K562 (cell line): ENCODE data around the gene DSCAM. TPM values are rescaled to one million over a fixed set of nuclear protein-coding genes. Genes with fewer than 3 reads are reported as not detected.

Source experiments
- ATAC-seq: fragments of 200-7000 bp; cut with Tn5 transposase; 3 replicates; pipeline ENCODE4 v1.9.1; 2020; ENCODE audit warnings: moderate library complexity
- BruUV-seq: library from RNA; stranded (reverse); fragments of 400-500 nt; replicated peaks from 2 replicates; lab custom pipeline; 2021; lab: Mats Ljungman, UMichigan
- CTCF ChIA-PET: fragments of 300-600 bp; formaldehyde crosslinking; extraction: SDS; loops from one replicate; lab custom pipeline; 2021; ENCODE audit warnings: low intra/inter-chr PET ratio; lab: Yijun Ruan, JAX
- POLR2A ChIA-PET: fragments of 300-600, 350-650 bp; sonication (Branson Sonifier 250); formaldehyde crosslinking; extraction: SDS; loops from one replicate; lab custom pipeline; 2021; ENCODE audit warnings: antibody characterized with exemption, inconsistent platforms; lab: Yijun Ruan, JAX
- DNase-seq, 4 experiments: peaks; one replicate each; pipeline versions ENCODE4 v3.0.0 to v3.0.0-alpha.2; 2011 to 2018; ENCODE audit warnings: low spot score in 3 of 4, mixed read lengths in 3 of 4; ENCODE audit errors: extremely low read depth in 1 of 4
- FAIRE-seq: peaks from 2 replicates; lab custom pipeline; 2011; peaks lifted over from hg19 to GRCh38; lab: Jason Lieb, UNC
- H2AFZ ChIP-seq: 2 replicates; pipeline ENCODE4 v1.6.0; 2011; ENCODE audit warnings: low read depth, low read length, control low read depth, inconsistent platforms
- H3K27ac ChIP-seq: fragments of 200-600 bp; 3 replicates; pipeline ENCODE4 v1.8.0; 2011; ENCODE audit warnings: low read depth, mild to moderate bottlenecking, control low read depth, inconsistent platforms, low read length, moderate library complexity, mixed read lengths; ENCODE audit errors: extremely low read depth
- H3K27me3 ChIP-seq, 2 experiments: fragments of 300-600 bp in 1 of 2; 2 replicates in 1 of 2; 3 replicates in 1 of 2; pipeline versions ENCODE4 v1.6.0 to v1.8.0; 2011; ENCODE audit warnings: inconsistent platforms in 2 of 2, low read length in 2 of 2, mild to moderate bottlenecking in 1 of 2, mixed read lengths in 1 of 2, moderate library complexity in 1 of 2; ENCODE audit not compliant: control insufficient read depth in 2 of 2, insufficient read depth in 2 of 2
- H3K36me3 ChIP-seq: fragments of 300-600 bp; 3 replicates; pipeline ENCODE4 v1.8.0; 2011; ENCODE audit warnings: mild to moderate bottlenecking, low read length, inconsistent platforms; ENCODE audit not compliant: control insufficient read depth, insufficient read depth
- H3K4me1 ChIP-seq, 2 experiments: fragments of 200-600 bp in 1 of 2; replicated peaks in 1 of 2; 2 replicates in 1 of 2; 3 replicates in 1 of 2; pipeline versions ENCODE4 v1.5.1 to v1.8.0; 2011; ENCODE audit warnings: inconsistent platforms in 2 of 2, low read length in 2 of 2, mild to moderate bottlenecking in 1 of 2, mixed read lengths in 1 of 2, moderate library complexity in 1 of 2; ENCODE audit not compliant: control insufficient read depth in 2 of 2, insufficient read depth in 2 of 2
- H3K4me2 ChIP-seq: 2 replicates; pipeline ENCODE4 v1.6.1; 2011; ENCODE audit warnings: low read length, control low read depth, inconsistent platforms, mixed read lengths; ENCODE audit not compliant: insufficient read depth
- H3K4me3 ChIP-seq: fragments of 200-600 bp; sonication (generic), shearing (Covaris generic); 2 replicates; pipeline ENCODE4 v1.5.1; 2016; ENCODE audit warnings: control low read depth, inconsistent platforms
- H3K79me2 ChIP-seq: fragments of 200-600 bp; 3 replicates; pipeline ENCODE4 v1.8.0; 2011; ENCODE audit warnings: low read length, inconsistent platforms; ENCODE audit not compliant: control insufficient read depth, insufficient read depth
- H3K9ac ChIP-seq, 2 experiments: 2 replicates each; pipeline versions ENCODE4 v1.6.0 to v1.6.1; 2011; ENCODE audit warnings: low read depth in 2 of 2, low read length in 2 of 2, control low read depth in 1 of 2, inconsistent platforms in 1 of 2, mild to moderate bottlenecking in 1 of 2, mixed read lengths in 1 of 2; ENCODE audit not compliant: insufficient read depth in 1 of 2
- H3K9me1 ChIP-seq: one replicate; pipeline ENCODE4 v1.6.0; 2011; ENCODE audit warnings: inconsistent platforms, mild to moderate bottlenecking, low read length, moderate library complexity; ENCODE audit not compliant: control insufficient read depth, insufficient read depth
- H3K9me3 ChIP-seq: replicated peaks from 2 replicates; pipeline ENCODE4 v1.5.1; 2011; ENCODE audit warnings: low read depth, low read length, inconsistent platforms; ENCODE audit not compliant: control insufficient read depth, insufficient read depth
- H4K20me1 ChIP-seq: replicated peaks from 2 replicates; pipeline ENCODE4 v1.6.1; 2011; ENCODE audit warnings: low read length, inconsistent platforms, mixed read lengths; ENCODE audit not compliant: control insufficient read depth, insufficient read depth
- CBFA2T3 ChIP-seq: fragments of 450-650 bp; IDR thresholded peaks from 2 replicates; pipeline ENCODE4 v1.6.1; 2017
- CHD1 ChIP-seq: fragments of 200-600 bp; sonication (generic); IDR thresholded peaks from one replicate; pipeline ENCODE4 v1.6.1; 2012; ENCODE audit warnings: mild to moderate bottlenecking, moderate library complexity, low read length, inconsistent platforms
- E2F5 ChIP-seq: sonication (generic); formaldehyde crosslinking; IDR thresholded peaks from 2 replicates; pipeline ENCODE4 v1.8.0; 2022; ENCODE audit warnings: mild to moderate bottlenecking, missing genetic modification reagents
- SIN3B ChIP-seq: fragments of 450-650 bp; IDR thresholded peaks from 2 replicates; pipeline ENCODE4 v1.6.1; 2017; ENCODE audit warnings: low read depth, mild to moderate bottlenecking, moderate library complexity
- WGBS: fragments of 100-300 bp; shearing (Covaris generic); methylation state at CpG from one replicate; pipeline ENCODE4 v1.1.6; 2016; ENCODE audit warnings: low coverage, mixed read lengths; ENCODE audit not compliant: insufficient coverage; ENCODE audit errors: missing lambda C conversion rate; 5-methylcytosine and 5-hydroxymethylcytosine counted together
- in situ Hi-C: fragments of 300-500 bp; cut with MboI; formaldehyde crosslinking; loops from 4 replicates; pipeline ENCODE4 v1.15.0; 2018; ENCODE audit warnings: inconsistent platforms, mixed read lengths
- intact Hi-C: fragments of 100-400 bp; cut with micrococcal nuclease; formaldehyde crosslinking; loops from 2 replicates; pipeline ENCODE4 v1.14.2; 2022
- polyA plus RNA-seq, 8 experiments: library from polyadenylated mRNA; depleted of rRNA in 4 of 8; stranded (reverse) in 5 of 8; unstranded in 3 of 8; fragments of >200 nt; fragmentation: Nextera tagmentation in 2 of 8; fragmentation: Illumina TruSeq in 1 of 8; extraction: Ambion mirVana in 2 of 8; extraction: Trizol in 1 of 8; gene quantifications; 2 replicates each; pipeline versions ENCODE4 v1.2.1 to v1.2.3, GENCODE V29; 2011 to 2014; ENCODE audit warnings: inconsistent platforms in 1 of 8, missing spikeins in 1 of 8
- total RNA-seq, 7 experiments: library from RNA; depleted of rRNA in 6 of 7; stranded (reverse); fragments of >200 nt in 6 of 7; fragmentation: Illumina TruSeq in 2 of 7; extraction: Trizol in 2 of 7; gene quantifications; 2 replicates each; pipeline versions ENCODE4 v1.2.1 to v1.2.3, GENCODE V29; 2011 to 2021; ENCODE audit warnings: low replicate concordance in 1 of 7
- TF ChIP-seq, protein P1 (sequence below), 2 experiments: IDR thresholded peaks; 2 replicates each; pipeline ENCODE4 v1.6.1; 2011; ENCODE audit warnings: borderline replicate concordance in 1 of 2, control low read depth in 1 of 2, low read depth in 1 of 2, low read length in 1 of 2, mild to moderate bottlenecking in 1 of 2, mixed read lengths in 1 of 2, moderate library complexity in 1 of 2; ENCODE audit not compliant: insufficient read depth in 1 of 2, insufficient read length in 1 of 2, poor library complexity in 1 of 2, severe bottlenecking in 1 of 2; ENCODE audit errors: extremely low read depth in 1 of 2

Gene DSCAM
- total and polyA plus RNA-seq, 9 of the 15 experiments (the other 6 are each of a cell fraction or from before 2014, with no cell fraction given), result not detected

DNA sequence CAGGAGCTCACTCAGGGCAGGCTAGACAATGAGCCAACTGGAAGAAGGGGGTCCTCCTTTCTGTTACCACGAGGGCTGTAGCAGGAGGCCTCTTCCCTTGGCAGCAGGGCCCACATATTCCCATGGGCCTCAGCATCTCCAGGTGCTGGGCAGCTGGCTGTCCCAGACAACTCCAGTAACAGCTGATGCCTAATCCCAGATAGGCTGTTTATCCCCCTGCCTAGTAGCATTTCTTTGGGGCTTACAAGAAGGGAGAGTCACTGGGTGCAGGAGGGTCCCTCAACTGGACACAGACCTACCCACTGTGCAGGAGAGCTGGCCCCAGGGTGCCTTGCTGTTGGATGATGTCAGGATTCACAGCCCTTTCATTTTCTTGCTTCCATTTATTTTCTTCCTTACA lies 278.2 kb downstream of the DSCAM start:
- no peaks in the 10 kb centered on the region for H3K9me1 ChIP-seq
- no peak for ATAC-seq
- H3K9me3 ChIP-seq, result peaks cover 4% of the 10 kb centered on the region; the same call in 1 of the 2 replicates
- H3K79me2 ChIP-seq, result no peaks in the 10 kb centered on the region
- no peak for DNase-seq
- no peak overlapping the region for H3K4me2 ChIP-seq
- no peaks in the 10 kb centered on the region for H3K27me3 ChIP-seq
- no peak for TF ChIP-seq E2F5
- TF ChIP-seq CBFA2T3, result no peak
- no peak for TF ChIP-seq SIN3B
- no peak for TF ChIP-seq CHD1
- TF ChIP-seq, protein P1, sequence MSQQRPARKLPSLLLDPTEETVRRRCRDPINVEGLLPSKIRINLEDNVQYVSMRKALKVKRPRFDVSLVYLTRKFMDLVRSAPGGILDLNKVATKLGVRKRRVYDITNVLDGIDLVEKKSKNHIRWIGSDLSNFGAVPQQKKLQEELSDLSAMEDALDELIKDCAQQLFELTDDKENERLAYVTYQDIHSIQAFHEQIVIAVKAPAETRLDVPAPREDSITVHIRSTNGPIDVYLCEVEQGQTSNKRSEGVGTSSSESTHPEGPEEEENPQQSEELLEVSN (IDR thresholded peaks at IDR 0.05; ENCODE audit: borderline replicate concordance in 1 of 2, extremely low read depth in 1 of 2, insufficient read depth in 1 of 2, insufficient read length in 1 of 2, low read depth in 1 of 2, low read length in 1 of 2, poor library complexity in 1 of 2, severe bottlenecking in 1 of 2), result no peak
- in situ Hi-C loops, result no loop called here
- no peak overlapping the region for H3K9ac ChIP-seq
- no peak overlapping the region for H3K4me3 ChIP-seq
- no TSS peak for BruUV-seq
- no peak overlapping the region for H2AFZ ChIP-seq
- ChIA-PET CTCF (no interaction called here), POLR2A (no interaction called here)
- H4K20me1 ChIP-seq, result no peaks in the 10 kb centered on the region
- FAIRE-seq, result no peak
- no peaks in the 10 kb centered on the region for H3K4me1 ChIP-seq
- no peaks in the 10 kb centered on the region for H3K36me3 ChIP-seq
- intact Hi-C loops, result no loop called here
- no peak overlapping the region for H3K27ac ChIP-seq
- WGBS, result 0% methylated on average over 1 of the region's 1 CpG
